ENCODE measurements around the gene ZNF521. TPM values are rescaled to one million over a fixed set of nuclear protein-coding genes. Genes with fewer than 3 reads are reported as not detected.

ZNF521 gene
- total and polyA plus RNA-seq, 2 of the 13 experiments (the other 11 are each of a cell fraction or from before 2014, with no cell fraction given) = 0.02 TPM; not detected in 1

GRCh38 chr18:25181993-25182392 lies 170.0 kb downstream of the ZNF521 start (continued):
- no peak for TF ChIP-seq GZF1 (CRISPR knock-in tag; IDR thresholded peaks at IDR 0.05)
- TF ChIP-seq ZNF841 (CRISPR knock-in tag; IDR thresholded peaks at IDR 0.05; ENCODE audit: borderline replicate concordance) = no peak
- no peak for TF ChIP-seq NFE2L2 (IDR thresholded peaks at IDR 0.05; ENCODE audit: low read length)
- TF ChIP-seq ZNF326 (CRISPR knock-in tag; IDR thresholded peaks at IDR 0.05; ENCODE audit: borderline replicate concordance) = no peak
- no peak for TF ChIP-seq ZFAT (CRISPR knock-in tag; conservative IDR thresholded peaks at IDR 0.05)
- no peak for TF ChIP-seq RARA (CRISPR knock-in tag; IDR thresholded peaks at IDR 0.05)

DNA sequence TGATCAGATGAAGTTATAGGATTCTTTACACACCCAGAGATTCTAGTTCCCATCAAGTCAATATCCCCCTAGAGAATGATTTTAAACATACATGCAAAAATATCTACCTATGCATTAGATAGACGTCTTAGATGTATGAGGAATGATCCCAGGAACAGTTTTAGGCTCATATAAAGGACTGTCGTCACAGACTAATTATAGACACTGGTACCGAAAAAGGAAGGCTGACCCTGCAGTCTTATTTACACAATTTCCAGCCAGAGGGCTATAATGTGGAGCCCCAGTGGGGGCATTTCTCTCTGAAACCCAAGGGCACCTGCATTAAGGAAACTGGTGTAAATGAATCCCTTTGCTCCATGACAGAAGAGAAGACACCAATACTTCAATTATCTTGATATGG lies 170.4 kb downstream of the ZNF521 start:
- intact Hi-C loops (cut with micrococcal nuclease; ENCODE audit: unreplicated experiment) (no loop called here), in situ Hi-C loops (cut with HindIII; ENCODE audit: extremely low pct_ligation_motif_present, low pct_unique_long_range_greater_than_20kb) (no loop called here)
- H3K4me3 ChIP-seq (replicated peaks in 1 of 3; ENCODE audit: insufficient read depth in 1 of 3, low read depth in 2 of 3, low read length in 3 of 3) = no peak overlapping the region
- H4K20me1 ChIP-seq (ENCODE audit: insufficient read depth, low read length) = no peaks in the 10 kb centered on the region
- no peaks in the 10 kb centered on the region for H3K36me3 ChIP-seq (replicated peaks in 1 of 2; ENCODE audit: control insufficient read depth in 1 of 2, insufficient read depth in 2 of 2, low read length in 2 of 2)
- TF ChIP-seq CEBPG (CRISPR knock-in tag; IDR thresholded peaks at IDR 0.05) (no peak), RBM22 (optimal IDR thresholded peaks at IDR 0.05; ENCODE audit: low read length) (no peak), TAF1 (CRISPR knock-in tag; IDR thresholded peaks at IDR 0.05) (no peak), SMARCE1 (IDR thresholded peaks at IDR 0.05; ENCODE audit: borderline replicate concordance) (no peak), KDM5B (CRISPR knock-in tag; IDR thresholded peaks at IDR 0.05; ENCODE audit: borderline replicate concordance) (no peak)
- TF ChIP-seq, protein P1, sequence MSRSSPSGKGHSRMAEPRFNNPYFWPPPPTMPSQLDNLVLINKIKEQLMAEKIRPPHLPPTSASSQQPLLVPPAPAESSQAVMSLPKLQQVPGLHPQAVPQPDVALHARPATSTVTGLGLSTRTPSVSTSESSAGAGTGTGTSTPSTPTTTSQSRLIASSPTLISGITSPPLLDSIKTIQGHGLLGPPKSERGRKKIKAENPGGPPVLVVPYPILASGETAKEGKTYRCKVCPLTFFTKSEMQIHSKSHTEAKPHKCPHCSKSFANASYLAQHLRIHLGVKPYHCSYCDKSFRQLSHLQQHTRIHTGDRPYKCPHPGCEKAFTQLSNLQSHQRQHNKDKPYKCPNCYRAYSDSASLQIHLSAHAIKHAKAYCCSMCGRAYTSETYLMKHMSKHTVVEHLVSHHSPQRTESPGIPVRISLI (CRISPR knock-in tag; IDR thresholded peaks at IDR 0.05; ENCODE audit: borderline replicate concordance) = no peak
- CTCF ChIA-PET (ENCODE audit: low intra/inter-chr PET ratio, low total read pairs) = no interaction called here
- ATAC-seq (no peak), DNase-seq (ENCODE audit: low spot score) (no peak), FAIRE-seq (no peak)
- POLR2A ChIA-PET = no interaction called here
- no TSS peak for BruUV-seq (replicated peaks)
- no peaks in the 10 kb centered on the region for H3K9me3 ChIP-seq (ENCODE audit: low read length)
- no peaks in the 10 kb centered on the region for H3K79me2 ChIP-seq (ENCODE audit: insufficient read depth, low read length)
- no peak overlapping the region for H2AFZ ChIP-seq (ENCODE audit: low read length)
- no peaks in the 10 kb centered on the region for H3K27me3 ChIP-seq (ENCODE audit: control insufficient read depth in 1 of 2, insufficient read depth in 2 of 2, low read length in 2 of 2)
- no peak overlapping the region for H3K9ac ChIP-seq (ENCODE audit: insufficient read depth, low read depth, low read length)
- no peak overlapping the region for H3K27ac ChIP-seq (ENCODE audit: extremely low read length, insufficient read depth, low read length)
- 4% methylated on average over 3 of the region's 3 CpGs for WGBS (ENCODE audit: low lambda C conversion rate)
- H3K4me2 ChIP-seq (ENCODE audit: low read depth, low read length) = no peak overlapping the region
- no peaks in the 10 kb centered on the region for H3K4me1 ChIP-seq (ENCODE audit: insufficient read depth, low read length)
